GM12875 (cell line): ENCODE data around the gene SMPD2.

Experiments
- H3K4me3 ChIP-seq: one replicate; pipeline ENCODE4 v1.5.1; 2011; ENCODE audit warnings: low read depth, low read length, control low read depth
- CTCF ChIP-seq: IDR thresholded peaks from 2 replicates; pipeline ENCODE4 v1.5.1; 2011; ENCODE audit warnings: low read depth, mild to moderate bottlenecking, control low read depth, inconsistent platforms, low read length, moderate library complexity, borderline replicate concordance; ENCODE audit not compliant: insufficient read depth

Gene SMPD2

GRCh38 chr6:109465772-109466171 lies 25.2 kb downstream of the SMPD2 start:
- no peak for TF ChIP-seq CTCF
- H3K4me3 ChIP-seq = no peak overlapping the region

GRCh38 chr6:109466212-109466923 lies 25.8 kb downstream of the SMPD2 start:
- no peak overlapping the region for H3K4me3 ChIP-seq
- no peak for TF ChIP-seq CTCF

GRCh38 chr6:109467696-109468095 lies 27.2 kb downstream of the SMPD2 start:
- H3K4me3 ChIP-seq = no peak overlapping the region
- no peak for TF ChIP-seq CTCF

- no peak overlapping the region for H3K4me3 ChIP-seq
- no peak for TF ChIP-seq CTCF
Measured at GRCh38 chr6:109469591-109470189, 29.2 kb downstream of the SMPD2 start.

GRCh38 chr6:109471105-109471810 lies 30.7 kb downstream of the SMPD2 start:
- no peak for TF ChIP-seq CTCF
- H3K4me3 ChIP-seq = no peak overlapping the region

- H3K4me3 ChIP-seq = no peak overlapping the region
- no peak for TF ChIP-seq CTCF
Measured at GRCh38 chr6:109472132-109472995, 31.8 kb downstream of the SMPD2 start.
